ENCODE measurements around the gene RALGAPA2.
"Not testable (repeated sequence)": the region's sequence is repeated elsewhere in the genome, so short reads cannot be mapped to it uniquely, and the experiment has no call there.

Gene RALGAPA2

DNA sequence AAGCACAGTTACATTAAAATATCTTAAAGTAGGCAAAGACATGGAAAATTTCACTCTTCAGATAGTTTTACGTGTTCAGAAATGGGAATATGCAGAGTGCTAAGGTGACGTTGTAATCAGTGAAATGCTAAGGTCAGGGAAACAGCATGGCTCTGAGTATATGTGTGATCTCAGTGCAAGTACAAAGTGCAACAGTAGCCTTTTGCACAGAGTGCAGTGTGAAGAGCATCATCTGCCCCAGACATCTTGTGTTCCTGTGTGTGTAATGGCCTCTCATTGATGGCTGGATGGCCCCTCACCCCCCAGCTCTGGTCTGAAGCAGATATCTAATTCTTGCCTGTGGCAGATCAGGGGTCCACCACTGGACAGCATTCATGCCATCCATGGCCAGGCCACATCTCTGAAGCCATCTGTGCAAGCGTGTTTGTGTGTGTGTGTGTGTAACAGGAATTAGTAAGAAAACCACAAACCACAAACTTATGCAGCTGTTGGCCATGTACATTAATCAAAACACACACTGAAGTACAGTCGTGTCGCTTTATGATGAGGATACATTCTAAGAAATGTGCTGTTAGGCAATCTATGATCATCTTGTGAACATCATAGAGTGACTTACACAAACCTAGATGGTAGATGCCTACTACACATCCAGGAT, 165.1 kb downstream of the RALGAPA2 start (continued):
- TF ChIP-seq GLIS3 (CRISPR knock-in tag; IDR thresholded peaks at IDR 0.05), result no peak

DNA sequence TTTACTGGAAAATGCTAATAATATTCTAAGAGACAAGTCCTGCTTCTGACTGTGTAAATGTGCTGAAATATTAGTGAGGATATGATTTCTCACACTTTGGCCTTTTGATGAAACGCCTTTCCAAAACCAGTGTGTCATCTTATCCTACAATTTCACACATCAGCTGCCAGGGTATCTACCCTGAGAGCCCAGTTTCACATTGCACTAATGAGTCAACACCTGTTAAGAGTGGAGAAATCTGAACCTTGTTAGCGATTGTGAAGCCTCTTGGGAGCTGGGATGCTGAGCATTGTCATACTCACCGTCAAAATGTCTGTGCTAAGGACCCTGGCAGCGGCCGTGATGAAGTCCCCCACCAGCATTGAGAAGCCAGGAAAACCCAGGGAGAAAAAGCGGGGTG, 166.0 kb downstream of the RALGAPA2 start:
- ATAC-seq, result no peak
- TF ChIP-seq ZNF70 (CRISPR knock-in tag; IDR thresholded peaks at IDR 0.05), result no peak
- TF ChIP-seq, protein P1, sequence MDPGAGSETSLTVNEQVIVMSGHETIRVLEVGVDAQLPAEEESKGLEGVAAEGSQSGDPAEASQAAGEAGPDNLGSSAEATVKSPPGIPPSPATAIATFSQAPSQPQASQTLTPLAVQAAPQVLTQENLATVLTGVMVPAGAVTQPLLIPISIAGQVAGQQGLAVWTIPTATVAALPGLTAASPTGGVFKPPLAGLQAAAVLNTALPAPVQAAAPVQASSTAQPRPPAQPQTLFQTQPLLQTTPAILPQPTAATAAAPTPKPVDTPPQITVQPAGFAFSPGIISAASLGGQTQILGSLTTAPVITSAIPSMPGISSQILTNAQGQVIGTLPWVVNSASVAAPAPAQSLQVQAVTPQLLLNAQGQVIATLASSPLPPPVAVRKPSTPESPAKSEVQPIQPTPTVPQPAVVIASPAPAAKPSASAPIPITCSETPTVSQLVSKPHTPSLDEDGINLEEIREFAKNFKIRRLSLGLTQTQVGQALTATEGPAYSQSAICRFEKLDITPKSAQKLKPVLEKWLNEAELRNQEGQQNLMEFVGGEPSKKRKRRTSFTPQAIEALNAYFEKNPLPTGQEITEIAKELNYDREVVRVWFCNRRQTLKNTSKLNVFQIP (CRISPR knock-in tag; IDR thresholded peaks at IDR 0.05; ENCODE audit: borderline replicate concordance, low read depth), result no peak
- no peak for TF ChIP-seq BACH2 (CRISPR knock-in tag; IDR thresholded peaks at IDR 0.05; ENCODE audit: borderline replicate concordance)
- TF ChIP-seq TOX (CRISPR knock-in tag; IDR thresholded peaks at IDR 0.05; ENCODE audit: borderline replicate concordance), result no peak
- TF ChIP-seq CREB5 (CRISPR knock-in tag; IDR thresholded peaks at IDR 0.05; ENCODE audit: low read depth), result no peak

DNA sequence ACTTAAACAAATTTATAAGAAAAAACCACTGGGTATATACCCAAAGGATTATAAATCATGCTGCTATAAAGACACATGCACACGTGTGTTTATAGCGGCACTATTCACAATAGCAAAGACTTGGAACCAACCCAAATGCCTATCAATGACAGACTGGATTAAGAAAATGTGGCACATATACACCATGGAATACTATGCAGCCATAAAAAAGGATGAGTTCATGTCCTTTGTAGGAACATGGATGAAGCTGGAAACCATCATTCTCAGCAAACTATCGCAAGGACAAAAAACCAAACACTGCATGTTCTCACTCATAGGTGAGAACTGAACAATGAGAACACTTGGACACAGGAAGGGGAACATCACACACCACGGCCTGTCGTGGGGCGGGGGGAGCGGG, 169.1 kb downstream of the RALGAPA2 start:
- not testable (repeated sequence) for ATAC-seq

- ATAC-seq, result no peak
- TF ChIP-seq OSR1 (CRISPR knock-in tag; IDR thresholded peaks at IDR 0.05) (no peak), CSRNP3 (CRISPR knock-in tag; IDR thresholded peaks at IDR 0.05) (no peak)
Measured at GRCh38 chr20:20536240-20536933, 176.1 kb downstream of the RALGAPA2 start.

DNA sequence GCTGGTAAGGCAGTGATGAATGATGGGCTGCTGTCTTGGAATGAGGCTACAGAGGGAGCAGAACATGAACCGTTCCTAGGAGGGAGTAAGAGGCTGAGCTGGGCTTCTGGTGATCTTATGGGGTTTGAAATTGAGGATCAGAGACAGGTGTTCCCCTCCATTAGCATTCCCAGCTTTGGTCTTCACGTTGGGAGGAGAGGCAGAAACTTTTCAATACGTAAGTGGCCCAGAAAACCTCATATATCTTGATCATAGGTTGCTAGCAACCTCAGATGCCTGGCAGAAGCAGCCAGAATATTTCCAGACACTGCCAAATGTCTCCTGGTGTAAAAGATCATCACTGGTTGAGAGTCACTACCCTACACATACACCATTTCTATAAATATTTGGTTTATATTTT, 177.4 kb downstream of the RALGAPA2 start:
- TF ChIP-seq PPARA (CRISPR knock-in tag; IDR thresholded peaks at IDR 0.05; ENCODE audit: borderline replicate concordance), result no peak
- no peak for TF ChIP-seq ZNF8 (CRISPR knock-in tag; IDR thresholded peaks at IDR 0.05)
- TF ChIP-seq ZNF565 (CRISPR knock-in tag; conservative IDR thresholded peaks at IDR 0.05; ENCODE audit: low read depth), result no peak
- TF ChIP-seq, protein P2, sequence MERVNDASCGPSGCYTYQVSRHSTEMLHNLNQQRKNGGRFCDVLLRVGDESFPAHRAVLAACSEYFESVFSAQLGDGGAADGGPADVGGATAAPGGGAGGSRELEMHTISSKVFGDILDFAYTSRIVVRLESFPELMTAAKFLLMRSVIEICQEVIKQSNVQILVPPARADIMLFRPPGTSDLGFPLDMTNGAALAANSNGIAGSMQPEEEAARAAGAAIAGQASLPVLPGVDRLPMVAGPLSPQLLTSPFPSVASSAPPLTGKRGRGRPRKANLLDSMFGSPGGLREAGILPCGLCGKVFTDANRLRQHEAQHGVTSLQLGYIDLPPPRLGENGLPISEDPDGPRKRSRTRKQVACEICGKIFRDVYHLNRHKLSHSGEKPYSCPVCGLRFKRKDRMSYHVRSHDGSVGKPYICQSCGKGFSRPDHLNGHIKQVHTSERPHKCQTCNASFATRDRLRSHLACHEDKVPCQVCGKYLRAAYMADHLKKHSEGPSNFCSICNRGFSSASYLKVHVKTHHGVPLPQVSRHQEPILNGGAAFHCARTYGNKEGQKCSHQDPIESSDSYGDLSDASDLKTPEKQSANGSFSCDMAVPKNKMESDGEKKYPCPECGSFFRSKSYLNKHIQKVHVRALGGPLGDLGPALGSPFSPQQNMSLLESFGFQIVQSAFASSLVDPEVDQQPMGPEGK (CRISPR knock-in tag; IDR thresholded peaks at IDR 0.05; ENCODE audit: borderline replicate concordance), result no peak
- TF ChIP-seq, protein P1 (CRISPR knock-in tag; IDR thresholded peaks at IDR 0.05; ENCODE audit: borderline replicate concordance, low read depth), result no peak
- TF ChIP-seq ISL1 (CRISPR knock-in tag; IDR thresholded peaks at IDR 0.05), result no peak
- TF ChIP-seq TSHZ2 (CRISPR knock-in tag; IDR thresholded peaks at IDR 0.05), result no peak
- no peak for TF ChIP-seq ZNF70 (CRISPR knock-in tag; IDR thresholded peaks at IDR 0.05)
- no peak for TF ChIP-seq ARNTL (CRISPR knock-in tag; IDR thresholded peaks at IDR 0.05; ENCODE audit: borderline replicate concordance, low read depth)
- no peak for TF ChIP-seq RARB (CRISPR knock-in tag; IDR thresholded peaks at IDR 0.05)
- no peak for TF ChIP-seq ZFP30 (CRISPR knock-in tag; IDR thresholded peaks at IDR 0.05)
- no peak for TF ChIP-seq BACH2 (CRISPR knock-in tag; IDR thresholded peaks at IDR 0.05; ENCODE audit: borderline replicate concordance)
- TF ChIP-seq TOX (CRISPR knock-in tag; IDR thresholded peaks at IDR 0.05; ENCODE audit: borderline replicate concordance), result no peak
- TF ChIP-seq ZFP3 (CRISPR knock-in tag; IDR thresholded peaks at IDR 0.05), result no peak
- no peak for TF ChIP-seq ZC3H10 (CRISPR knock-in tag; IDR thresholded peaks at IDR 0.05)
- no peak for TF ChIP-seq SNAI2 (CRISPR knock-in tag; IDR thresholded peaks at IDR 0.05)
- TF ChIP-seq OSR1 (CRISPR knock-in tag; IDR thresholded peaks at IDR 0.05), result no peak
- no peak for TF ChIP-seq TCF4 (CRISPR knock-in tag; IDR thresholded peaks at IDR 0.05; ENCODE audit: borderline replicate concordance)
- no peak for TF ChIP-seq CSDC2 (CRISPR knock-in tag; IDR thresholded peaks at IDR 0.05)
- no peak for TF ChIP-seq CREB5 (CRISPR knock-in tag; IDR thresholded peaks at IDR 0.05; ENCODE audit: low read depth)
- ATAC-seq, result no peak
